ENCODE measurements around the gene MYO19.

DNA sequence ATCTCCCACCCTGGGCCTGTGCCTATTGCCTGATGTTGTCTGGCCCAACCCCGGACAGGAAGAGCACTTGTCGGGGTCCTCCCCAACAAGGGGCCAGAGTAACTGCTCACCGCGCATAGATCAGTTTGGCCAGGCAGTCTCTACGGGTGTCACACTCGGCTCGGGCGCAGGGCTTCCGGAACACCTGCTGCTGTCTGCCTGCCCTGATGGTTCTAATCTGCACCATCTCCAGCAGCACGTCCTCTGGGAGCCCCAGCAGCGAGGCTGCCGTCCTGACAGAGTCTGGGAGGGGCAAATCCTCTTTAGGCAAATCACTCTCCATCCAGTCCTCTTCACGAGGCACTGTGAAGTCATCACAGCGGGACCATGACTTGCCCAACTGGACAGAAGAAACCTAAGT lies 24.0 kb downstream of the MYO19 start:
- TF ChIP-seq POLR2A (IDR thresholded peaks at IDR 0.05): no peak
- TF ChIP-seq, protein P1, sequence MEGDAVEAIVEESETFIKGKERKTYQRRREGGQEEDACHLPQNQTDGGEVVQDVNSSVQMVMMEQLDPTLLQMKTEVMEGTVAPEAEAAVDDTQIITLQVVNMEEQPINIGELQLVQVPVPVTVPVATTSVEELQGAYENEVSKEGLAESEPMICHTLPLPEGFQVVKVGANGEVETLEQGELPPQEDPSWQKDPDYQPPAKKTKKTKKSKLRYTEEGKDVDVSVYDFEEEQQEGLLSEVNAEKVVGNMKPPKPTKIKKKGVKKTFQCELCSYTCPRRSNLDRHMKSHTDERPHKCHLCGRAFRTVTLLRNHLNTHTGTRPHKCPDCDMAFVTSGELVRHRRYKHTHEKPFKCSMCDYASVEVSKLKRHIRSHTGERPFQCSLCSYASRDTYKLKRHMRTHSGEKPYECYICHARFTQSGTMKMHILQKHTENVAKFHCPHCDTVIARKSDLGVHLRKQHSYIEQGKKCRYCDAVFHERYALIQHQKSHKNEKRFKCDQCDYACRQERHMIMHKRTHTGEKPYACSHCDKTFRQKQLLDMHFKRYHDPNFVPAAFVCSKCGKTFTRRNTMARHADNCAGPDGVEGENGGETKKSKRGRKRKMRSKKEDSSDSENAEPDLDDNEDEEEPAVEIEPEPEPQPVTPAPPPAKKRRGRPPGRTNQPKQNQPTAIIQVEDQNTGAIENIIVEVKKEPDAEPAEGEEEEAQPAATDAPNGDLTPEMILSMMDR (IDR thresholded peaks at IDR 0.05): no peak

Data from adrenal gland (tissue), 5 donors.